Neural progenitor cell (in vitro differentiated cells): ENCODE measurements around the gene TRAF6.

Experiments
- EZH2 ChIP-seq: fragments of 200-600 bp; sonication (generic); IDR thresholded peaks from 2 replicates; pipeline ENCODE4 v1.6.1; 2017; ENCODE audit warnings: antibody characterized with exemption, mild to moderate bottlenecking, moderate library complexity
- EZH2phosphoT487 ChIP-seq: fragments of 200-600 bp; sonication (generic); IDR thresholded peaks from 2 replicates; pipeline ENCODE4 v1.6.1; 2017; ENCODE audit warnings: antibody characterized with exemption
- TF ChIP-seq, protein P1 (sequence below): fragments of 200-600 bp; sonication (generic); IDR thresholded peaks from 2 replicates; pipeline ENCODE4 v1.5.1; 2017; ENCODE audit warnings: antibody characterized with exemption, mild to moderate bottlenecking

DNA sequence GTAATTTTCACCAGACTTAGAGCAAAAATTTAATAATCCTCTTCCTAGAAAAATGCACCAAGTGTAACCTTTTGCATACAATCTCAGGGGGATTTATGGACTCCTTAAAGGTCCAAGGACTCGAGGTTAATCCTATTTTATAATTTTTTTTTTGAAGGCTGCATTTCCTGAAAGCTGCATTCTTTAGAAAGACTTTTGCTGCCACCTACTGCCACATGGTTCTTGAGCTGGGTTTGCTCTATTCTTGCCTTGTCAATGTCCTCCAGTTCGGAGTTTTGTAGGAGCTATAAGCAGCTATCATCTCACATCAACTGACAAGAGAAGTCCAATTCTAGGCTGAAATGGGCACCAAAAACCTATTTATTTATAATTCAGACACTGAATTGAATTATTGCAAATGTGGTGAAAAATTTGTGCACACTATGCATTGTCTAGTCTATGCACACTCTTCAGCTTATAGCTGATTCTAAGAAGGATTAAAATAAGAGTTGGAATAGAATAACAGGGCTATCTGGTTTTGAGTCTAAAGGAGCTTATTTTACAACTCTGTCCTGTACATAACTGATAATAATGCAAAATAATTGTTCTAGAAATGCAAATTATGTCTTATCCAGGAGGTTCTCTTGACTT lies 31.3 kb downstream of the TRAF6 start:
- TF ChIP-seq, protein P1, sequence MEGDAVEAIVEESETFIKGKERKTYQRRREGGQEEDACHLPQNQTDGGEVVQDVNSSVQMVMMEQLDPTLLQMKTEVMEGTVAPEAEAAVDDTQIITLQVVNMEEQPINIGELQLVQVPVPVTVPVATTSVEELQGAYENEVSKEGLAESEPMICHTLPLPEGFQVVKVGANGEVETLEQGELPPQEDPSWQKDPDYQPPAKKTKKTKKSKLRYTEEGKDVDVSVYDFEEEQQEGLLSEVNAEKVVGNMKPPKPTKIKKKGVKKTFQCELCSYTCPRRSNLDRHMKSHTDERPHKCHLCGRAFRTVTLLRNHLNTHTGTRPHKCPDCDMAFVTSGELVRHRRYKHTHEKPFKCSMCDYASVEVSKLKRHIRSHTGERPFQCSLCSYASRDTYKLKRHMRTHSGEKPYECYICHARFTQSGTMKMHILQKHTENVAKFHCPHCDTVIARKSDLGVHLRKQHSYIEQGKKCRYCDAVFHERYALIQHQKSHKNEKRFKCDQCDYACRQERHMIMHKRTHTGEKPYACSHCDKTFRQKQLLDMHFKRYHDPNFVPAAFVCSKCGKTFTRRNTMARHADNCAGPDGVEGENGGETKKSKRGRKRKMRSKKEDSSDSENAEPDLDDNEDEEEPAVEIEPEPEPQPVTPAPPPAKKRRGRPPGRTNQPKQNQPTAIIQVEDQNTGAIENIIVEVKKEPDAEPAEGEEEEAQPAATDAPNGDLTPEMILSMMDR: peak; percentile 86
- TF ChIP-seq EZH2: no peak
- no peak for TF ChIP-seq EZH2phosphoT487
